Measurements from ENCODE around the gene SLC35D1.

GRCh38 chr1:66993076-66993475 lies 60.9 kb downstream of the SLC35D1 start:
- TF ChIP-seq E2F5 (CRISPR knock-in tag; conservative IDR thresholded peaks at IDR 0.05): no peak
- TF ChIP-seq ZFX (CRISPR knock-in tag; IDR thresholded peaks at IDR 0.05; ENCODE audit: low read depth): no peak
- no peak for TF ChIP-seq ZNF563 (CRISPR knock-in tag; IDR thresholded peaks at IDR 0.05)
- no peak for TF ChIP-seq KLF16 (CRISPR knock-in tag; IDR thresholded peaks at IDR 0.05)
- TF ChIP-seq FOXA1 (IDR thresholded peaks at IDR 0.05): no peak
- TF ChIP-seq FOXA1 (CRISPR knock-in tag; IDR thresholded peaks at IDR 0.05): no peak
- TF ChIP-seq CTCF (CRISPR knock-in tag; IDR thresholded peaks at IDR 0.05): no peak
- TF ChIP-seq CEBPB (IDR thresholded peaks at IDR 0.05; ENCODE audit: borderline replicate concordance, low read depth, low read length): no peak
- TF ChIP-seq, protein P1, sequence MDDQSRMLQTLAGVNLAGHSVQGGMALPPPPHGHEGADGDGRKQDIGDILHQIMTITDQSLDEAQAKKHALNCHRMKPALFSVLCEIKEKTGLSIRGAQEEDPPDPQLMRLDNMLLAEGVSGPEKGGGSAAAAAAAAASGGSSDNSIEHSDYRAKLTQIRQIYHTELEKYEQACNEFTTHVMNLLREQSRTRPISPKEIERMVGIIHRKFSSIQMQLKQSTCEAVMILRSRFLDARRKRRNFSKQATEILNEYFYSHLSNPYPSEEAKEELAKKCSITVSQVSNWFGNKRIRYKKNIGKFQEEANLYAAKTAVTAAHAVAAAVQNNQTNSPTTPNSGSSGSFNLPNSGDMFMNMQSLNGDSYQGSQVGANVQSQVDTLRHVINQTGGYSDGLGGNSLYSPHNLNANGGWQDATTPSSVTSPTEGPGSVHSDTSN (CRISPR knock-in tag; IDR thresholded peaks at IDR 0.05; ENCODE audit: borderline replicate concordance): no peak
- no peak for TF ChIP-seq RXRA (CRISPR knock-in tag; IDR thresholded peaks at IDR 0.05)
- TF ChIP-seq CHD2 (IDR thresholded peaks at IDR 0.05; ENCODE audit: low read depth, low read length): no peak
- TF ChIP-seq ZNF124 (CRISPR knock-in tag; IDR thresholded peaks at IDR 0.05): no peak
- TF ChIP-seq, protein P2, sequence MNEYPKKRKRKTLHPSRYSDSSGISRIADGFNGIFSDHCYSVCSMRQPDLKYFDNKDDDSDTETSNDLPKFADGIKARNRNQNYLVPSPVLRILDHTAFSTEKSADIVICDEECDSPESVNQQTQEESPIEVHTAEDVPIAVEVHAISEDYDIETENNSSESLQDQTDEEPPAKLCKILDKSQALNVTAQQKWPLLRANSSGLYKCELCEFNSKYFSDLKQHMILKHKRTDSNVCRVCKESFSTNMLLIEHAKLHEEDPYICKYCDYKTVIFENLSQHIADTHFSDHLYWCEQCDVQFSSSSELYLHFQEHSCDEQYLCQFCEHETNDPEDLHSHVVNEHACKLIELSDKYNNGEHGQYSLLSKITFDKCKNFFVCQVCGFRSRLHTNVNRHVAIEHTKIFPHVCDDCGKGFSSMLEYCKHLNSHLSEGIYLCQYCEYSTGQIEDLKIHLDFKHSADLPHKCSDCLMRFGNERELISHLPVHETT (CRISPR knock-in tag; conservative IDR thresholded peaks at IDR 0.05): no peak
- no peak for TF ChIP-seq POLR2A (IDR thresholded peaks at IDR 0.05; ENCODE audit: insufficient read depth in 1 of 2, low read depth in 2 of 2, low read length in 2 of 2)
- TF ChIP-seq FOSL2 (CRISPR knock-in tag; IDR thresholded peaks at IDR 0.05): no peak
